ENCODE results near the gene WDR27.
"Not testable (repeated sequence)": the region's sequence is repeated elsewhere in the genome, so short reads cannot be mapped to it uniquely, and the experiment has no call there.

Gene WDR27

GRCh38 chr6:169601129-169601528 lies 100.7 kb downstream of the WDR27 start:
- H3K14ac ChIP-seq (ENCODE audit: low read length in 2 of 2); H3K4me1 ChIP-seq (ENCODE audit: control insufficient read depth, insufficient read depth, low read depth, low read length); H3K4ac ChIP-seq (ENCODE audit: low read depth in 1 of 2, low read length in 2 of 2); H2BK120ac ChIP-seq (ENCODE audit: low read depth, low read length); H3K18ac ChIP-seq (ENCODE audit: low read depth in 1 of 2, low read length in 2 of 2); H3K4me3 ChIP-seq (ENCODE audit: insufficient read depth in 1 of 2, low read depth in 1 of 2, low read length in 2 of 2); H2BK12ac ChIP-seq (ENCODE audit: low read length in 2 of 2); H3K4me2 ChIP-seq (ENCODE audit: low read length, poor library complexity, severe bottlenecking); H3K27ac ChIP-seq (ENCODE audit: low read length, poor library complexity, severe bottlenecking); H2AFZ ChIP-seq (ENCODE audit: low read depth, low read length); H2BK5ac ChIP-seq (ENCODE audit: low read depth, low read length, poor library complexity, severe bottlenecking); H3K23ac ChIP-seq (ENCODE audit: low read length in 2 of 2); DNase-seq; H2BK15ac ChIP-seq (ENCODE audit: low read depth, poor library complexity, severe bottlenecking); H2AK5ac ChIP-seq (ENCODE audit: low read length, severe bottlenecking); H4K8ac ChIP-seq (ENCODE audit: low read length); H3K27me3 ChIP-seq (ENCODE audit: control insufficient read depth in 1 of 2, insufficient read depth in 1 of 2, low read length in 2 of 2); H4K91ac ChIP-seq (ENCODE audit: low read length); H3K9ac ChIP-seq (ENCODE audit: low read length); H3K79me1 ChIP-seq (replicated peaks; ENCODE audit: low read length, poor library complexity, severe bottlenecking): not testable (repeated sequence)
- Histone ChIP-seq H3K9me3 (ENCODE audit: control insufficient read depth, low read length) (peaks cover 11% of the 10 kb centered on the region), H3K36me3 (ENCODE audit: control insufficient read depth in 1 of 2, insufficient read depth in 2 of 2, low read depth in 1 of 2, low read length in 2 of 2) (peaks cover 0 to 29% of the 10 kb centered on the region in 2 experiments)
- WGBS = no CpG with 5 or more reads among the region's 1 CpG

- Histone ChIP-seq H2BK5ac (ENCODE audit: low read depth, low read length, poor library complexity, severe bottlenecking) (no peak overlapping the region), H3K27ac (ENCODE audit: low read length, poor library complexity, severe bottlenecking) (no peak overlapping the region), H3K9me3 (ENCODE audit: control insufficient read depth, low read length) (peaks cover 6% of the 10 kb centered on the region), H4K91ac (ENCODE audit: low read length) (no peak overlapping the region), H3K14ac (ENCODE audit: low read length in 2 of 2) (no peak overlapping the region), H3K27me3 (ENCODE audit: control insufficient read depth in 1 of 2, insufficient read depth in 1 of 2, low read length in 2 of 2) (no peaks in the 10 kb centered on the region), H3K36me3 (ENCODE audit: control insufficient read depth in 1 of 2, insufficient read depth in 2 of 2, low read depth in 1 of 2, low read length in 2 of 2) (peaks cover 0 to 10% of the 10 kb centered on the region in 2 experiments), H2BK12ac (ENCODE audit: low read length in 2 of 2) (no peak overlapping the region), H4K8ac (ENCODE audit: low read length) (no peak overlapping the region), H3K79me1 (replicated peaks; ENCODE audit: low read length, poor library complexity, severe bottlenecking) (peaks cover 2% of the 10 kb centered on the region), H3K23ac (ENCODE audit: low read length in 2 of 2) (no peak overlapping the region), H3K4ac (ENCODE audit: low read depth in 1 of 2, low read length in 2 of 2) (no peak overlapping the region), H3K4me2 (ENCODE audit: low read length, poor library complexity, severe bottlenecking) (no peak overlapping the region), H3K4me3 (ENCODE audit: insufficient read depth in 1 of 2, low read depth in 1 of 2, low read length in 2 of 2) (no peak overlapping the region), H3K18ac (ENCODE audit: low read depth in 1 of 2, low read length in 2 of 2) (no peak overlapping the region), H2AK5ac (ENCODE audit: low read length, severe bottlenecking) (no peak overlapping the region), H3K9ac (ENCODE audit: low read length) (no peak overlapping the region), H2BK15ac (ENCODE audit: low read depth, poor library complexity, severe bottlenecking) (no peak overlapping the region), H2BK120ac (ENCODE audit: low read depth, low read length) (no peak overlapping the region), H3K4me1 (ENCODE audit: control insufficient read depth, insufficient read depth, low read depth, low read length) (peaks cover 8% of the 10 kb centered on the region), H2AFZ (ENCODE audit: low read depth, low read length) (no peak overlapping the region)
- 41% methylated on average over 1 of the region's 1 CpG for WGBS
- DNase-seq = peak; percentile 61
Measured at GRCh38 chr6:169592558-169592957, 109.3 kb downstream of the WDR27 start.

- Histone ChIP-seq H4K8ac (ENCODE audit: low read length) (no peak overlapping the region), H3K79me1 (replicated peaks; ENCODE audit: low read length, poor library complexity, severe bottlenecking) (peaks cover 2% of the 10 kb centered on the region), H3K23ac (ENCODE audit: low read length in 2 of 2) (no peak overlapping the region), H3K27ac (ENCODE audit: low read length, poor library complexity, severe bottlenecking) (no peak overlapping the region), H3K9me3 (ENCODE audit: control insufficient read depth, low read length) (no peaks in the 10 kb centered on the region), H4K91ac (ENCODE audit: low read length) (no peak overlapping the region), H3K4me2 (ENCODE audit: low read length, poor library complexity, severe bottlenecking) (no peak overlapping the region), H2AK5ac (ENCODE audit: low read length, severe bottlenecking) (peak overlapping the region; percentile 5), H2BK120ac (ENCODE audit: low read depth, low read length) (no peak overlapping the region), H3K4me1 (ENCODE audit: control insufficient read depth, insufficient read depth, low read depth, low read length) (peaks cover 8% of the 10 kb centered on the region), H3K4ac (ENCODE audit: low read depth in 1 of 2, low read length in 2 of 2) (peak overlapping the region in 1 of 2 experiments; percentile 67), H2BK15ac (ENCODE audit: low read depth, poor library complexity, severe bottlenecking) (no peak overlapping the region), H2BK5ac (ENCODE audit: low read depth, low read length, poor library complexity, severe bottlenecking) (no peak overlapping the region), H3K27me3 (ENCODE audit: control insufficient read depth in 1 of 2, insufficient read depth in 1 of 2, low read length in 2 of 2) (no peaks in the 10 kb centered on the region), H3K9ac (ENCODE audit: low read length) (no peak overlapping the region), H2AFZ (ENCODE audit: low read depth, low read length) (no peak overlapping the region), H3K14ac (ENCODE audit: low read length in 2 of 2) (no peak overlapping the region), H3K18ac (ENCODE audit: low read depth in 1 of 2, low read length in 2 of 2) (peak overlapping the region; percentile 30 to 66), H3K4me3 (ENCODE audit: insufficient read depth in 1 of 2, low read depth in 1 of 2, low read length in 2 of 2) (no peak overlapping the region), H2BK12ac (ENCODE audit: low read length in 2 of 2) (no peak overlapping the region), H3K36me3 (ENCODE audit: control insufficient read depth in 1 of 2, insufficient read depth in 2 of 2, low read depth in 1 of 2, low read length in 2 of 2) (peaks cover 0 to under 1% of the 10 kb centered on the region in 2 experiments)
- no peak for DNase-seq
- 64% methylated on average over 4 of the region's 4 CpGs for WGBS
Measured at GRCh38 chr6:169591616-169592015, 110.2 kb downstream of the WDR27 start.

- Histone ChIP-seq H3K9ac (ENCODE audit: low read length) (peak overlapping the region; percentile 73), H3K27ac (ENCODE audit: low read length, poor library complexity, severe bottlenecking) (no peak overlapping the region), H3K14ac (ENCODE audit: low read length in 2 of 2) (no peak overlapping the region), H3K9me3 (ENCODE audit: control insufficient read depth, low read length) (no peaks in the 10 kb centered on the region), H3K18ac (ENCODE audit: low read depth in 1 of 2, low read length in 2 of 2) (no peak overlapping the region), H2BK12ac (ENCODE audit: low read length in 2 of 2) (peak overlapping the region in 1 of 2 experiments; percentile 10), H3K79me1 (replicated peaks; ENCODE audit: low read length, poor library complexity, severe bottlenecking) (peaks cover 2% of the 10 kb centered on the region), H3K23ac (ENCODE audit: low read length in 2 of 2) (no peak overlapping the region), H2BK5ac (ENCODE audit: low read depth, low read length, poor library complexity, severe bottlenecking) (no peak overlapping the region), H3K36me3 (ENCODE audit: control insufficient read depth in 1 of 2, insufficient read depth in 2 of 2, low read depth in 1 of 2, low read length in 2 of 2) (no peaks in the 10 kb centered on the region), H3K27me3 (ENCODE audit: control insufficient read depth in 1 of 2, insufficient read depth in 1 of 2, low read length in 2 of 2) (no peaks in the 10 kb centered on the region), H3K4me2 (ENCODE audit: low read length, poor library complexity, severe bottlenecking) (no peak overlapping the region), H4K91ac (ENCODE audit: low read length) (no peak overlapping the region), H3K4ac (ENCODE audit: low read depth in 1 of 2, low read length in 2 of 2) (no peak overlapping the region), H2BK15ac (ENCODE audit: low read depth, poor library complexity, severe bottlenecking) (no peak overlapping the region), H4K8ac (ENCODE audit: low read length) (peak overlapping the region; percentile 19), H2BK120ac (ENCODE audit: low read depth, low read length) (no peak overlapping the region), H2AFZ (ENCODE audit: low read depth, low read length) (no peak overlapping the region), H3K4me3 (ENCODE audit: insufficient read depth in 1 of 2, low read depth in 1 of 2, low read length in 2 of 2) (peak overlapping the region in 1 of 2 experiments; percentile 52), H2AK5ac (ENCODE audit: low read length, severe bottlenecking) (peak overlapping the region; percentile 53), H3K4me1 (ENCODE audit: control insufficient read depth, insufficient read depth, low read depth, low read length) (peaks cover 8% of the 10 kb centered on the region)
- WGBS = 93% methylated on average over 10 of the region's 10 CpGs
- no peak for DNase-seq
Measured at GRCh38 chr6:169590376-169590939, 111.4 kb downstream of the WDR27 start.
